Astrocyte of the spinal cord (primary cell): ENCODE results near the gene CCM2.
"Not testable (repeated sequence)": the region's sequence is repeated elsewhere in the genome, so short reads cannot be mapped to it uniquely, and the experiment has no call there.

Experiments
- DNase-seq: peaks from one replicate; pipeline ENCODE4 v3.0.0; 2011; ENCODE audit warnings: low read depth, low spot score
- H3K4me3 ChIP-seq: 2 replicates; pipeline ENCODE4 v1.5.1; 2011; ENCODE audit warnings: low read depth, mild to moderate bottlenecking, low read length, moderate library complexity
- in situ Hi-C: cut with HindIII; loops from 2 replicates; pipeline ENCODE4 v1.10.0; 2017; ENCODE audit warnings: low sequenced_read_pairs
- TF ChIP-seq, protein P1 (sequence below): IDR thresholded peaks from 2 replicates; pipeline ENCODE4 v1.5.1; 2012; ENCODE audit warnings: low read depth, mild to moderate bottlenecking, low read length, inconsistent platforms

Gene CCM2

DNA sequence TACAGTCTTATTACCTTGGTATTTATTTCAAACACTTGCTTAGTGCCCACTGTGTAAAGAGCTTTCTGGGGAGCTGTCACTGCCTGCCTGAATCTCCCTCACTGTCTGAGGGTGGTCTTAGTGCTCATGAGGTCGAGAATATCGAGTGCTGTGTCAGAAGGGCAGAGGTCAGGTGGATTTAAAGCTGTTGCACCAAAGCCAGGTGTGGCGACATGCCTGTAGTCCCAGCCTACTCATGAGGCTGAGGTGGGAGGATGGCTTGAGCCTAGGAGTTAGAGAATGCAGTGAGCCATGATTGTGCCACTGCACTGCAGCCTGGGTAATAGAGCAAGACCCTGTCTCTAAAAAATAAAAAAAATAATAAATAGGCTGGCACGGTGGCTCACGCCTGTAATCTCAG is 20.9 kb downstream of the CCM2 start:
- H3K4me3 ChIP-seq, result no peak overlapping the region
- TF ChIP-seq, protein P1, sequence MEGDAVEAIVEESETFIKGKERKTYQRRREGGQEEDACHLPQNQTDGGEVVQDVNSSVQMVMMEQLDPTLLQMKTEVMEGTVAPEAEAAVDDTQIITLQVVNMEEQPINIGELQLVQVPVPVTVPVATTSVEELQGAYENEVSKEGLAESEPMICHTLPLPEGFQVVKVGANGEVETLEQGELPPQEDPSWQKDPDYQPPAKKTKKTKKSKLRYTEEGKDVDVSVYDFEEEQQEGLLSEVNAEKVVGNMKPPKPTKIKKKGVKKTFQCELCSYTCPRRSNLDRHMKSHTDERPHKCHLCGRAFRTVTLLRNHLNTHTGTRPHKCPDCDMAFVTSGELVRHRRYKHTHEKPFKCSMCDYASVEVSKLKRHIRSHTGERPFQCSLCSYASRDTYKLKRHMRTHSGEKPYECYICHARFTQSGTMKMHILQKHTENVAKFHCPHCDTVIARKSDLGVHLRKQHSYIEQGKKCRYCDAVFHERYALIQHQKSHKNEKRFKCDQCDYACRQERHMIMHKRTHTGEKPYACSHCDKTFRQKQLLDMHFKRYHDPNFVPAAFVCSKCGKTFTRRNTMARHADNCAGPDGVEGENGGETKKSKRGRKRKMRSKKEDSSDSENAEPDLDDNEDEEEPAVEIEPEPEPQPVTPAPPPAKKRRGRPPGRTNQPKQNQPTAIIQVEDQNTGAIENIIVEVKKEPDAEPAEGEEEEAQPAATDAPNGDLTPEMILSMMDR, result no peak
- no peak for DNase-seq
- in situ Hi-C loops, result no loop called here

DNA sequence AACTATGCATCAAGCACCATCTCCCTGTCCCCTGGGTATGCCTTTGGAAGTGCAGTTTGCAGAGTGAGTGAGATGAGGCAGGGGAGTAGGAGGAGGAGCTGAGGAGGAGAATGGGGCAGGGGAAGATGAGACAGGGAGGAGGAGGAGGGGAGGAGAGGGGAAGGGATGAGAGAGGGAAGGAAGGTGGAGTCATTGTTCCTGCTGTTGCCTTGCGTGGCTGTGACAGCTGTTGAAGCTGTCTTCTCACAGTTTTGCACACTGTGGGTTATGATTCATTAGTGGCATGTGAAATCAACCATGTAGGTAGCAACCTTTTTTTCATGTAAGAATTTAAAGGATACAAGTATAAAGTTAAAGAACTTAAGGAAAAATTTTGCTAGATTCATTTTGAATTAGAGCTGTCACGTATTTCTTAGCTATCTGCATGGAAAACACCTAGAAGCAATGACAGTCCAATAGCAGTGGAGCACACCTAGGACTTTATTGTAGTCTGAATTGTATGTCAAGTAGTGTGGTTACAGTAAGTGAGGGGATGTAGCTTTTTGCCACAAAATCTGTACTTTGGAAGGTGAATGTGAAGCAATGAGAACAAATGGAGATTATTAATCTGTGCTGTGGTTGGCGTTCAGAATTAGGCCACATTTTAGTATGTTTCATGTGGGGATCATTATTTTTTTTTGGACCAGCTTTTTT is 21.7 kb downstream of the CCM2 start:
- in situ Hi-C loops, result no loop called here
- no peak overlapping the region for H3K4me3 ChIP-seq
- TF ChIP-seq, protein P1, result no peak
- peak; percentile 14 for DNase-seq

- TF ChIP-seq, protein P1, result no peak
- in situ Hi-C loops, result no loop called here
- no peak for DNase-seq
- no peak overlapping the region for H3K4me3 ChIP-seq
Observed at GRCh38 chr7:45024126-45024744, 24.2 kb downstream of the CCM2 start.

GRCh38 chr7:45025473-45025872 is 25.5 kb downstream of the CCM2 start:
- H3K4me3 ChIP-seq, DNase-seq, in situ Hi-C loops: not testable (repeated sequence)

- H3K4me3 ChIP-seq, result no peak overlapping the region
- no peak for DNase-seq
- in situ Hi-C loops, result no loop called here
- TF ChIP-seq, protein P1, result no peak
Observed at GRCh38 chr7:45026013-45026412, 26.0 kb downstream of the CCM2 start.

GRCh38 chr7:45026984-45027773 is 27.2 kb downstream of the CCM2 start:
- in situ Hi-C loops, result no loop called here
- peak; percentile 22 for DNase-seq
- no peak overlapping the region for H3K4me3 ChIP-seq
- TF ChIP-seq, protein P1, result no peak

DNA sequence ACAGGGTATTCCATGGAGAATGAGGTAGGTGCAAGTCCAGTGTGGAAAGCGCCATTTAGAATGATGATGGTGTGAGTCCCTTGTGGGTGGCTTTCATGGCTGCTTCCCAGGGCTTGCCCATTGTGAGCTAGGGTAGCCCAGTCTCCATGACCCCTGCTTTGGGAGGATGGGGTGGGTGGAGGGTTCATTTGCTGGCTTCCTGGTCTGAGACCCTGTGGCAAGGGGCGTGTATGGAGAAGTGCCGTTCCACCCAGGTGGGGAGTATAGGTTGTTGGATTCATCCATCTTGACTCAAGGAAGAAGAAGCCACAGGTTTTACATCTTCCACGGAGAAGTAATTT is 27.7 kb downstream of the CCM2 start:
- in situ Hi-C loops, result no loop called here
- DNase-seq, result no peak
- no peak overlapping the region for H3K4me3 ChIP-seq
- TF ChIP-seq, protein P1, result no peak
